Nephron (organoid): ENCODE measurements around the gene RASL11A.

ENCODE experiments used
- H3K27ac Mint-ChIP-seq, 3 experiments: 2 replicates each; pipeline ENCODE4 v1.8.0; 2020; ENCODE audit warnings: mixed read lengths in 3 of 3, mild to moderate bottlenecking in 2 of 3, moderate library complexity in 1 of 3
- H3K27me3 Mint-ChIP-seq: 2 replicates; pipeline ENCODE4 v1.8.0; 2021; ENCODE audit warnings: low read depth, mild to moderate bottlenecking, moderate library complexity, mixed read lengths
- H3K36me3 Mint-ChIP-seq: 2 replicates; pipeline ENCODE4 v1.8.0; 2020; ENCODE audit warnings: low read depth, mixed read lengths
- H3K4me1 Mint-ChIP-seq: 2 replicates; pipeline ENCODE4 v1.8.0; 2020; ENCODE audit warnings: mixed read lengths
- H3K4me3 Mint-ChIP-seq, 3 experiments: 2 replicates each; pipeline ENCODE4 v1.8.0; 2020; ENCODE audit warnings: mild to moderate bottlenecking in 3 of 3, mixed read lengths in 3 of 3, moderate library complexity in 2 of 3
- H3K9me3 Mint-ChIP-seq: 2 replicates; pipeline ENCODE4 v1.8.0; 2020; ENCODE audit warnings: mixed read lengths
- CTCF ChIP-seq, 3 experiments: fragments of 200-600 bp; sonication (generic); IDR thresholded peaks; one replicate each; pipeline ENCODE4 v1.5.0; 2021; ENCODE audit warnings: antibody characterized with exemption in 3 of 3; ENCODE audit not compliant: unreplicated experiment in 3 of 3

RASL11A gene

GRCh38 chr13:27300941-27301586 lies 30.4 kb downstream of the RASL11A start:
- Mint-ChIP-seq H3K36me3 (no peaks in the 10 kb centered on the region), H3K4me1 (no peaks in the 10 kb centered on the region), H3K27me3 (peaks cover 9% of the 10 kb centered on the region), H3K27ac (no peak overlapping the region), H3K9me3 (peaks cover 7% of the 10 kb centered on the region), H3K4me3 (no peak overlapping the region)
- no peak for TF ChIP-seq CTCF (IDR thresholded peaks at IDR 0.05; ENCODE audit: unreplicated experiment in 3 of 3)

GRCh38 chr13:27302643-27303262 lies 32.1 kb downstream of the RASL11A start:
- peaks cover 7% of the 10 kb centered on the region for H3K9me3 Mint-ChIP-seq
- no peaks in the 10 kb centered on the region for H3K36me3 Mint-ChIP-seq
- no peak overlapping the region for H3K27ac Mint-ChIP-seq
- peaks cover 14% of the 10 kb centered on the region for H3K27me3 Mint-ChIP-seq
- no peak for TF ChIP-seq CTCF (IDR thresholded peaks at IDR 0.05; ENCODE audit: unreplicated experiment in 3 of 3)
- H3K4me3 Mint-ChIP-seq, result no peak overlapping the region
- no peaks in the 10 kb centered on the region for H3K4me1 Mint-ChIP-seq

- H3K4me3 Mint-ChIP-seq, result no peak overlapping the region
- TF ChIP-seq CTCF (IDR thresholded peaks at IDR 0.05; ENCODE audit: unreplicated experiment in 3 of 3), result no peak
- H3K27ac Mint-ChIP-seq, result no peak overlapping the region
- no peaks in the 10 kb centered on the region for H3K36me3 Mint-ChIP-seq
- peaks cover 13% of the 10 kb centered on the region for H3K27me3 Mint-ChIP-seq
- peaks cover 7% of the 10 kb centered on the region for H3K9me3 Mint-ChIP-seq
- no peaks in the 10 kb centered on the region for H3K4me1 Mint-ChIP-seq
Measured at GRCh38 chr13:27304099-27304498, 33.5 kb downstream of the RASL11A start.

- no peak overlapping the region for H3K27ac Mint-ChIP-seq
- no peaks in the 10 kb centered on the region for H3K4me1 Mint-ChIP-seq
- H3K36me3 Mint-ChIP-seq, result no peaks in the 10 kb centered on the region
- TF ChIP-seq CTCF (IDR thresholded peaks at IDR 0.05; ENCODE audit: unreplicated experiment in 3 of 3), result no peak
- peaks cover 9% of the 10 kb centered on the region for H3K27me3 Mint-ChIP-seq
- peaks cover 7% of the 10 kb centered on the region for H3K9me3 Mint-ChIP-seq
- H3K4me3 Mint-ChIP-seq, result no peak overlapping the region
Measured at GRCh38 chr13:27304611-27305010, 34.0 kb downstream of the RASL11A start.

GRCh38 chr13:27306364-27306763 lies 35.7 kb downstream of the RASL11A start:
- Mint-ChIP-seq H3K27me3 (peaks cover 9% of the 10 kb centered on the region), H3K4me3 (no peak overlapping the region), H3K9me3 (peaks cover 7% of the 10 kb centered on the region), H3K27ac (no peak overlapping the region), H3K36me3 (no peaks in the 10 kb centered on the region), H3K4me1 (no peaks in the 10 kb centered on the region)
- no peak for TF ChIP-seq CTCF (IDR thresholded peaks at IDR 0.05; ENCODE audit: unreplicated experiment in 3 of 3)

GRCh38 chr13:27308941-27309340 lies 38.3 kb downstream of the RASL11A start:
- Mint-ChIP-seq H3K27ac (no peak overlapping the region), H3K9me3 (no peaks in the 10 kb centered on the region), H3K4me1 (no peaks in the 10 kb centered on the region), H3K36me3 (no peaks in the 10 kb centered on the region), H3K4me3 (no peak overlapping the region), H3K27me3 (peaks cover 9% of the 10 kb centered on the region)
- no peak for TF ChIP-seq CTCF (IDR thresholded peaks at IDR 0.05; ENCODE audit: unreplicated experiment in 3 of 3)
